Epithelial cell of esophagus (primary cell): ENCODE data around the gene DENND5A.

Experiments
- DNase-seq: peaks from one replicate; pipeline ENCODE4 v3.0.0; 2010; ENCODE audit warnings: low read depth
- H3K4me3 ChIP-seq: 2 replicates; pipeline ENCODE4 v1.5.1; 2011; ENCODE audit warnings: mild to moderate bottlenecking, low read length, control low read depth
- TF ChIP-seq, protein P1 (sequence below): IDR thresholded peaks from 2 replicates; pipeline ENCODE4 v1.5.1; 2011; ENCODE audit warnings: low read depth, mild to moderate bottlenecking, low read length, control low read depth, inconsistent platforms; ENCODE audit not compliant: insufficient read depth; ENCODE audit errors: missing control alignments

The DENND5A gene

DNA sequence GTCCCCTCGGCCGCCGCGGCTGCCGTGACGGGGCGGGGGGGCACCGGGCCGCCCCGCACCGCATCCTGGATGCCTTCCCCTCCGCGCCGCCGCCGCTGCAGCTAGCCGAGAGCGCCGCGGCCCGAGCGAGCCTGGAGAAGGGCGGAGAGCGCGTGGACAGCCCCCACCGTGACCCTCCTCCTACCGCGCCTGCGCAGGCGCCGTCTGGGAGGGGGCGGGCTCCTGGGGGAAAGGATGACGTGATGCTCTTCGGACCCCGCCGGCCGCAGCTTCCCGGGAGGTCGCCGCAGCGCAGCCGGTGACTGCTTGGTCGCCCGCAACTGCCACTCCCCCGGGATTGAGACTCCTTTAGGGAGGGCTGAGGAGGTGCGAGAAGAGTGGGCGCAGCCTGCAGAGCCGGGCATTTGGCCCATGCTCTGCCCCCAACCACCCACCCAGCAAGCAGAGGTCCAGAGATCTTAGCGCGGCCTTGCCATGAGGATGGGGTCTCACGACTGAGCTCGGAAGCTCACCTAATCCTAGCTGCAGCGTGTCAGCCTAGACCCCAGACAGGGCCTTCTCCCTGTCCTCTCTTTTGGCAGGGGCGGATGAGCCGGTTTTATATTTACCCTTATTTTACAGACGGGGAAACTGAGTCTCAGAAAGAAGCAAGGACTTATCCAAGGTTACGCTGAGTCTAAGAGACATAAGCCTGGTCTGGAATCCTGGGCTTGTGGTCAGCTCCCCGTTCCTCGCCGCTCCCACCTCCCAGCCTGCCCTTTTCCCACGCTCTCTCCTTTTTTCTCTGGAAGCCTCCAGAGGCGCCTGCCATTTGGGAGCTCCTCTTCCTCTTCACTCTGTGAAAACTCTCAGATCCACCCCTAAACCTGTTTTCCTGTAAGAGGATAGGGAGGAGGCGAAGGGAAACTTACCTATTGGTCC, at the start of gene DENND5A:
TSS of gene DENND5A (minus strand) at position 140 of the 921 bp plus-strand sequence. CDS start 281 bp downstream, outside the sequence.
- DNase-seq, result peak; percentile 74
- H3K4me3 ChIP-seq, result peak within 1 kb of the TSS; percentile 74
- TF ChIP-seq, protein P1, sequence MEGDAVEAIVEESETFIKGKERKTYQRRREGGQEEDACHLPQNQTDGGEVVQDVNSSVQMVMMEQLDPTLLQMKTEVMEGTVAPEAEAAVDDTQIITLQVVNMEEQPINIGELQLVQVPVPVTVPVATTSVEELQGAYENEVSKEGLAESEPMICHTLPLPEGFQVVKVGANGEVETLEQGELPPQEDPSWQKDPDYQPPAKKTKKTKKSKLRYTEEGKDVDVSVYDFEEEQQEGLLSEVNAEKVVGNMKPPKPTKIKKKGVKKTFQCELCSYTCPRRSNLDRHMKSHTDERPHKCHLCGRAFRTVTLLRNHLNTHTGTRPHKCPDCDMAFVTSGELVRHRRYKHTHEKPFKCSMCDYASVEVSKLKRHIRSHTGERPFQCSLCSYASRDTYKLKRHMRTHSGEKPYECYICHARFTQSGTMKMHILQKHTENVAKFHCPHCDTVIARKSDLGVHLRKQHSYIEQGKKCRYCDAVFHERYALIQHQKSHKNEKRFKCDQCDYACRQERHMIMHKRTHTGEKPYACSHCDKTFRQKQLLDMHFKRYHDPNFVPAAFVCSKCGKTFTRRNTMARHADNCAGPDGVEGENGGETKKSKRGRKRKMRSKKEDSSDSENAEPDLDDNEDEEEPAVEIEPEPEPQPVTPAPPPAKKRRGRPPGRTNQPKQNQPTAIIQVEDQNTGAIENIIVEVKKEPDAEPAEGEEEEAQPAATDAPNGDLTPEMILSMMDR, result no peak

DNA sequence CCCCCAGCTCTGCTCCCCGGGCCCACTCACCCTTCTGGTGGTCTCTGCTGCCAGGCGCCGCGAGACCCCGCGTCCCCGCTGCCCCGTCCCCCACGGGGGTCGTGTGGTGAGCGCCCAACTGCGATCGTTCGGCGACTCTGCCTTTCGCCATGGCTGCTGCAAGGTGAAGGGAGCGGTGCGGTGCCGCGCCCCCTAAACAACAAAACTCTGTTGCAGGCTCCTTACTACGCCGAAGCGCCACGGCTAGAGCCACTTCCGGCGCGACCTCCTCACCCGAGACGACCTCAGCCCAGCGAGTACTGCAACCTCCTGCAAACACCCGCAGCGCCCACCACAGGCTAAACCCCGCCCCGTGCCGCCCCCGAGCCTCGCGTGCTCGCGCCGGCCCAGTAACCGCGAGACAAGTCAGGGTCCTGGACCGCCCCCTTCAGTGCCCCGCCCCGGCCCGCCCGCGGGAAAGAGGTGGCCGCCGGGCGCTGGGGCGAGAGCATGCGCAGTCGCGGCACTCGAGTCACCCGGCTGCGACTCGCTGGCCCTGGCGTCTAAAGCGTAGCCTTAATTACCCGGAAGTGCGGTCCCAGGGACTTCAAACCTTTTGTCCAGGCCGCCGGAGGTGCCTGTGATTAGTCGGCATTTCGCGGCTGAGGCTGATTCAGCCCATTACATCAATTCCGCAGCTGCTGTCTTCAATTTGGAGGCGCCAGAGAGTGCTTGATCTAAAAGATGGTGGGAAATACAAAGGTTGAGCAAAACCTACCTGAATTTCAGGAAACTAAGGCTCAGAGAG, 49.3 kb upstream of the DENND5A start, which contains the start of gene TMEM41B:
TSS of gene TMEM41B (minus strand) at position 303 of the 787 bp plus-strand sequence. CDS start at position 151, 152 bp downstream.
- TF ChIP-seq, protein P1, result peak; percentile 14
- peak within 1 kb of the TSS; percentile 77 for H3K4me3 ChIP-seq
- DNase-seq, result peak; percentile 99

DNA sequence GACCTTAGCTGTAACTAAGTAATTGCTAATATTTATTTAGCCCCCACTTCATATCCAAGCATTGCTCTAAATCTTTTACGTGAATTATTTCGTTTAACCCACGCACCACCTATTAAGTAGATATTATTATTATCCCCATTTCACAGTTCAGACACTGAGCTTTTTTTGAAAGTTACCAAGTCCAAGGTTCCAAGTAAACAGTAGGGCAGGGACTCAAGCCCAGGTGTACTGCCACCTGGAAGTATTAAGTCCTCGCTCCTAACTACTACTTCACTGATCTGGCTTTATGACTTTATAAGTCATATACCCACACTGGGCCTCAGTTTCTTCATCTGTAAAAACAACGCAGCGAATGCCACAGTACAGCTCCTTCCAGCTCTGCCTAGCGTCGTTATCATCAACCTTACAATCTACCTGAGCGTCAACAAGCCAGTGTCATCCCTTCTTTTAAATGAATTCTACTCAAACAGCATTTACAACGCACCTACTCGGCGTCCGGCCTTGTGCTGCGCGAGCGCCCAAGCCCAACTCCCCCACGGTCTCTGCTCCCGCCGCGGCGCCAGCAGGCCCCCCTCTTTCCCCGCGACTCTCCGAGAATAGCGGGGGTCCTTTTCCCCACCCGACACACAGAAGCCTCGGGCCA, 48.6 kb upstream of the DENND5A start:
- peak overlapping the region; percentile 77 for H3K4me3 ChIP-seq
- peak; percentile 36 for DNase-seq
- TF ChIP-seq, protein P1, result no peak

DNA sequence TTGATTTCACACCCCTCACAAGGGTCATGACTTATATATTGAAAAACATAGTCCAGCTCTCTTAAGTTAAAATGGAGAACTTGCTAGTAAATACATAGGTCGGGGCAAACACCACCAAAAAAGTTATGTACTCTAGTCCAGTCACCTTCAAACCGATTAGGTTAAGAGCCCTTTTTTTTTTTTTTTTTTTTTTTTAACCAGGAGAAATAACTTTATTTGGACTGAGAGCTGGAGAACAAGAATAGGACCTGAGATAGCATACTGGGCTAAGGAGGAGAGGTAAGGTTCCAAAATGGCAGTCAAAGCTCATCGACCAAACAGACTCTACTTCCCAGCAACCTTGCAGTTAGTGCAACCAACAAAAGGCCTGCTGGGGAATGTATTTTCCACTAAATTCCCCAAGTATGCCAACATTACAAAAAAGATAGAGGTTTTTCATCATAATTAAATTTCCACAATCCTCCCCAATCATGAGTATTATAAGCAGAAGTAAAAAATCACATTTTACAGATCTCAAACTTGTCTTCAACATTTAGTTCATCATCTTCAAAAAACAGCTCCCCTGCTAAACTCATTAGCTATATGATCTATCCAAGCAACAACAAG, 45.4 kb upstream of the DENND5A start:
- no peak overlapping the region for H3K4me3 ChIP-seq
- no peak for DNase-seq
- TF ChIP-seq, protein P1, result no peak

DNA sequence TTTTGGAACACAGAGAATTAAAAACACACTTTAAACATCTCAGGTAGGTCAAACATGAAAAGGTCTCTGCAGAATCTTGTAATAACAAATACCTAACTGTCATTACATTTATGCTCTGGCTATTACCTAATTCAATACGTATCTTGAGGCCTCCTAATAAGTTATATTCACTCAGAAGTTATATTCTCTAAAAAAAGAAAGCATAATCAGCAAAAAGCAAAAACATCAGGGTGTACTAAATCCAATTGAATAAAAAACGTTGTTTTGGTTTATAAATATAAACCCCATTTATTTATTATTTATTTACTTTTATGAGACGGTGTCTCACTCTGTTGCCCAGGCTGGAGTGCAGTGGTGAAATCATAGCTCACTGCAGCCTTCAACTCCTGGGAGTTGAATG, 39.0 kb upstream of the DENND5A start:
- DNase-seq, result no peak
- no peak overlapping the region for H3K4me3 ChIP-seq
- TF ChIP-seq, protein P1, result no peak

DNA sequence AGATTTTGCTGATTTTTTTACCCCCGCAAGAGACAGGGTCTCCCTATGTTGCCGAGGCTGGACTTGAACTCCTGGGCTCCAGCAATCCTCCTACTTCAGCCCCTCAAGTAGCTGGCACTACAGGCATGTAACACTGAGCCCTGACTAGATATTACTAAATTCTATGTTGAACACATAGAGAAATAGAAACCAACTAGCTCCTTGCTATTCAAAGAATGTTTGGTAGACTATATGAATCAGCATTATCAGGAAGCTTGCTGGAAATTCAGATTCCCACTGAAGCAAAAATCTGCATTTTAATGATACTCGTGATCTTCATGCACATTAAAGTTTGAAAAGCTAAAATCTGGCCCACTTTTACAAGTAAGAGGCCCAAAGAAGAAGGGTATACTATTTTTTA, 37.3 kb upstream of the DENND5A start:
- no peak for DNase-seq
- TF ChIP-seq, protein P1, result no peak
- H3K4me3 ChIP-seq, result no peak overlapping the region
